B cell (primary cell): ENCODE data around the gene DPAGT1.

Experiments
- EZH2 ChIP-seq: IDR thresholded peaks from 2 replicates; pipeline ENCODE4 v1.6.1; 2012; ENCODE audit warnings: borderline replicate concordance, low read depth, mild to moderate bottlenecking, moderate library complexity, low read length; ENCODE audit not compliant: insufficient read depth, poor library complexity, severe bottlenecking
- TF ChIP-seq, protein P1 (sequence below): fragments of 200-600 bp; IDR thresholded peaks from one replicate; pipeline ENCODE4 v1.8.0; 2022; ENCODE audit warnings: antibody characterized with exemption, mild to moderate bottlenecking

DNA sequence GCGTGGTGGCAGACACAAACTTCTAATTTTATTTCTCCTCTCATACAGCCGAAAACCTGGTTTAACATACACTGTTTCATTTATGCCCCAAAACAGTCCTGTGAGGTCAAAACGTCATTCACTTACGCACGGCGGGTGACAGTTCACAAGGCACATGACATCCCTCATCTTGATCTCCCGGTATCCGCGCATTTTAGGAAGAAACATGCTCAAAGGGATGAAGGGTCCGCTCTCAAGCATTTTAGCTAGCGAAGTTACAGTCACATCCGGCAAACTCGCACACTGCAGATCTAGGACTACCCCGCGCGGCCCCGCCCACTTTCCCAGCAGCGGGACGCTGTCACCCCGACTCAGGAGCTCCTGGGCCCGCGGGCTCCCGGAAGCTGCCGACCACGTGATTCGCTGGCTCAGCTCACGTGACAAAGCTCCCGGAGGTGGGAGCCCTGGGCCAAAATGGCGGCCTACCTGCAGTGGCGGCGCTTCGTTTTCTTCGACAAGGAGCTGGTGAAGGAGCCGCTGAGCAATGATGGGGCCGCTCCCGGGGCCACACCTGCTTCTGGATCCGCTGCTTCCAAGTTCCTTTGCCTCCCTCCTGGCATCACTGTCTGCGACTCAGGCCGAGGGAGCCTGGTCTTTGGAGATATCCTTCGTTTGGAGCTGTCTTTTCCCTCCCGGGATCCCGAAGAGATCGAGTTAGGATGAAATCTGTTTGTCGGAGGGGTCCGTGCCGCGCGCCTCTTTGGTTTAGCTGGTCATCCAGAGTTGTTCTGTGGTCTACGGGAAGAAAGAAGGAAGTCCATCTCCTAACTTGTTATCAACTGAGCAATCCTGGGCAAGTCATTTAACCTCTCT lies 34.1 kb downstream of the DPAGT1 start, which contains the start of gene VPS11:
- TF ChIP-seq, protein P1, sequence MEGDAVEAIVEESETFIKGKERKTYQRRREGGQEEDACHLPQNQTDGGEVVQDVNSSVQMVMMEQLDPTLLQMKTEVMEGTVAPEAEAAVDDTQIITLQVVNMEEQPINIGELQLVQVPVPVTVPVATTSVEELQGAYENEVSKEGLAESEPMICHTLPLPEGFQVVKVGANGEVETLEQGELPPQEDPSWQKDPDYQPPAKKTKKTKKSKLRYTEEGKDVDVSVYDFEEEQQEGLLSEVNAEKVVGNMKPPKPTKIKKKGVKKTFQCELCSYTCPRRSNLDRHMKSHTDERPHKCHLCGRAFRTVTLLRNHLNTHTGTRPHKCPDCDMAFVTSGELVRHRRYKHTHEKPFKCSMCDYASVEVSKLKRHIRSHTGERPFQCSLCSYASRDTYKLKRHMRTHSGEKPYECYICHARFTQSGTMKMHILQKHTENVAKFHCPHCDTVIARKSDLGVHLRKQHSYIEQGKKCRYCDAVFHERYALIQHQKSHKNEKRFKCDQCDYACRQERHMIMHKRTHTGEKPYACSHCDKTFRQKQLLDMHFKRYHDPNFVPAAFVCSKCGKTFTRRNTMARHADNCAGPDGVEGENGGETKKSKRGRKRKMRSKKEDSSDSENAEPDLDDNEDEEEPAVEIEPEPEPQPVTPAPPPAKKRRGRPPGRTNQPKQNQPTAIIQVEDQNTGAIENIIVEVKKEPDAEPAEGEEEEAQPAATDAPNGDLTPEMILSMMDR, result no peak
- no peak for TF ChIP-seq EZH2
